ENCODE measurements around the gene SDK2. TPM values are rescaled to one million over a fixed set of nuclear protein-coding genes. Genes with fewer than 3 reads are reported as not detected.

Gene SDK2
- total RNA-seq, 2 donors from 2014 or later: 16.5 to 26.3 TPM

GRCh38 chr17:73430165-73430680 lies 214.0 kb downstream of the SDK2 start:
- no peaks in the 10 kb centered on the region for H3K9me3 ChIP-seq
- 68% methylated on average over 9 of the region's 9 CpGs for whole genome bisulfite sequencing
- peak overlapping the region in 1 of 2 donors; percentile 1 for H3K27ac ChIP-seq
- no peak for TF ChIP-seq POLR2AphosphoS5 (IDR thresholded peaks at IDR 0.05)
- TF ChIP-seq POLR2A (IDR thresholded peaks at IDR 0.05): no peak
- TF ChIP-seq CTCF (IDR thresholded peaks at IDR 0.05): no peak
- DNase-seq (ENCODE audit: low spot score): no peak
- no peaks in the 10 kb centered on the region for H3K36me3 ChIP-seq
- no peak overlapping the region for H3K4me3 ChIP-seq
- H3K27me3 ChIP-seq (replicated peaks; ENCODE audit: insufficient read depth): no peaks in the 10 kb centered on the region
- peaks cover 9% of the 10 kb centered on the region for H3K4me1 ChIP-seq (replicated peaks)
- intact Hi-C loops (cut with DNase I): no loop called here

DNA sequence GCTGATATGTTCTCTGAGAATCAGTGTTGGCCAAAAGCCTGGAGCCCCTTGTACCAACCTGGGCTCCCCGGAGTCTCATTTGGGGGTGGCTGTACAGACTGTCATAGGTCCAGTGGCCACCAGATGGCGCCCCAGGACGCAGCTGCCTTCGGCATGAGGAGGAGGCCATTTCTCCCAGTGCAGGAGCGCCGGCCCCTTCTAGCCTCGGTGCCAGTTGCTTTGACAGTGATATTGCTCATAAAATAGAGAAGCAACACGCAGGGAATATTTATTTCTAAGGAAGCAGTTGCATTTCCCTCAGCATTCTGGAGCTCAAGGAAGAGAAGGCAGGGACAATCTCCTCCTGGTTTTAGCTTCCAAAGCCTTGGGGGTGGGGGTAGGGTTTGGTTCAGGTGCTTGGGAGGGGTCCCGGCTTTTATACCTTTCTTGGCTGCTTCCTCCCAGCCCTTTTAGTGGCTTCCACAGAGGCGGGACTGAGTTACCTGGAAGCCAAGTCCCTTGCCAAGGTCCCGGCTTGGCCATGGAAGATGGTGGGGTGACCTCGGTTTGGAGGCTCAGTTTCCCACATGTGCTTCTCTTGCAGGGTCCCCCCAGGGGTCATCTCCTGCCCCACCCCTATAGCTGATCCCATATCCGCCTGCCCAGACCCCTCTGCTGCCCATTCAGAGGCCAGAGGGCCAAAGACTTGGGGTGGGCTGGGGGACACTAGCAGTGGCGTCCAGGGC lies 214.6 kb downstream of the SDK2 start:
- Histone ChIP-seq H3K4me1 (replicated peaks) (peaks cover 9% of the 10 kb centered on the region), H3K4me3 (no peak overlapping the region), H3K27ac (peak overlapping the region in 1 of 2 donors; percentile 1), H3K27me3 (replicated peaks; ENCODE audit: insufficient read depth) (no peaks in the 10 kb centered on the region), H3K36me3 (no peaks in the 10 kb centered on the region), H3K9me3 (no peaks in the 10 kb centered on the region)
- intact Hi-C loops (cut with DNase I): loop anchor here (1.0 kb wide), 1 partner anchor 747 kb away; no protein-coding TSS in a partner anchor
- TF ChIP-seq CTCF (IDR thresholded peaks at IDR 0.05) (peak; percentile 92 to 98 (median 97)), POLR2A (IDR thresholded peaks at IDR 0.05) (no peak), POLR2AphosphoS5 (IDR thresholded peaks at IDR 0.05) (peak; percentile 86)
- WGBS: 16% methylated on average over 14 of the region's 14 CpGs
- peak; percentile 90 for DNase-seq (ENCODE audit: low spot score)

GRCh38 chr17:73427198-73427597 lies 217.0 kb downstream of the SDK2 start:
- TF ChIP-seq POLR2A (IDR thresholded peaks at IDR 0.05): no peak
- TF ChIP-seq CTCF (IDR thresholded peaks at IDR 0.05): no peak
- TF ChIP-seq POLR2AphosphoS5 (IDR thresholded peaks at IDR 0.05): peak; percentile 74
- Histone ChIP-seq H3K27ac (no peak overlapping the region), H3K36me3 (no peaks in the 10 kb centered on the region), H3K27me3 (replicated peaks; ENCODE audit: insufficient read depth) (no peaks in the 10 kb centered on the region), H3K4me3 (no peak overlapping the region), H3K9me3 (no peaks in the 10 kb centered on the region), H3K4me1 (replicated peaks) (peaks cover 9% of the 10 kb centered on the region)
- peak; percentile 40 for DNase-seq (ENCODE audit: low spot score)
- intact Hi-C loops (cut with DNase I): no loop called here

DNA sequence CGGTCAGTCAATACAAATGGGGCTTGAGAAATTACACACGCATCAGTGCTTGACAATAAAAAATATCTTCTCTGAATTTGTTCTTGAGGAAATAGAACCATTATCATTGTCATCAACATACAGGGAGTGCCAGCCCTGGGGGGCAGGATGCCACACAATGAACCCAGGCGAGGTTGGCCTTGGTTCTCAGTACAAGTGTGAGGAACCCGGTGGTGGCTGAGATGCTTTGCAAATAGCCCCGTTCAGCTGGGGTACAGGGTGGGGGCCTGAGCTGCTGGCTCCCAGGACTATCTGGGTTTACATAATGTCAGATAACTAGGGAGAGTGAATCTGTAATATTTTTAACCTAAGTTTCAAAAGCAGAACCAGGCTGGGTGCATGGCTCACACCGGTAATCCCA lies 219.7 kb downstream of the SDK2 start:
- Histone ChIP-seq H3K4me3 (no peak overlapping the region), H3K9me3 (no peaks in the 10 kb centered on the region), H3K27me3 (replicated peaks; ENCODE audit: insufficient read depth) (no peaks in the 10 kb centered on the region), H3K36me3 (no peaks in the 10 kb centered on the region), H3K4me1 (replicated peaks) (peaks cover under 1% of the 10 kb centered on the region), H3K27ac (no peak overlapping the region)
- no peak for DNase-seq (ENCODE audit: low spot score)
- WGBS: 69% methylated on average over 6 of the region's 6 CpGs
- intact Hi-C loops (cut with DNase I): no loop called here
- TF ChIP-seq POLR2A (IDR thresholded peaks at IDR 0.05): no peak

GRCh38 chr17:73423806-73424205 lies 220.4 kb downstream of the SDK2 start:
- H3K4me3 ChIP-seq: no peak overlapping the region
- no peak for TF ChIP-seq CTCF (IDR thresholded peaks at IDR 0.05)
- TF ChIP-seq POLR2A (IDR thresholded peaks at IDR 0.05): no peak
- TF ChIP-seq POLR2AphosphoS5 (IDR thresholded peaks at IDR 0.05): no peak
- no peaks in the 10 kb centered on the region for H3K9me3 ChIP-seq
- H3K36me3 ChIP-seq: no peaks in the 10 kb centered on the region
- no peak for DNase-seq (ENCODE audit: low spot score)
- H3K27ac ChIP-seq: no peak overlapping the region
- H3K27me3 ChIP-seq (replicated peaks; ENCODE audit: insufficient read depth): no peaks in the 10 kb centered on the region
- 91% methylated on average over 19 of the region's 19 CpGs for WGBS
- intact Hi-C loops (cut with DNase I): no loop called here
- no peaks in the 10 kb centered on the region for H3K4me1 ChIP-seq (replicated peaks)

Measured in prostate gland (tissue), 2 donors.